ENCODE results near the gene TSPAN33.

Gene TSPAN33

DNA sequence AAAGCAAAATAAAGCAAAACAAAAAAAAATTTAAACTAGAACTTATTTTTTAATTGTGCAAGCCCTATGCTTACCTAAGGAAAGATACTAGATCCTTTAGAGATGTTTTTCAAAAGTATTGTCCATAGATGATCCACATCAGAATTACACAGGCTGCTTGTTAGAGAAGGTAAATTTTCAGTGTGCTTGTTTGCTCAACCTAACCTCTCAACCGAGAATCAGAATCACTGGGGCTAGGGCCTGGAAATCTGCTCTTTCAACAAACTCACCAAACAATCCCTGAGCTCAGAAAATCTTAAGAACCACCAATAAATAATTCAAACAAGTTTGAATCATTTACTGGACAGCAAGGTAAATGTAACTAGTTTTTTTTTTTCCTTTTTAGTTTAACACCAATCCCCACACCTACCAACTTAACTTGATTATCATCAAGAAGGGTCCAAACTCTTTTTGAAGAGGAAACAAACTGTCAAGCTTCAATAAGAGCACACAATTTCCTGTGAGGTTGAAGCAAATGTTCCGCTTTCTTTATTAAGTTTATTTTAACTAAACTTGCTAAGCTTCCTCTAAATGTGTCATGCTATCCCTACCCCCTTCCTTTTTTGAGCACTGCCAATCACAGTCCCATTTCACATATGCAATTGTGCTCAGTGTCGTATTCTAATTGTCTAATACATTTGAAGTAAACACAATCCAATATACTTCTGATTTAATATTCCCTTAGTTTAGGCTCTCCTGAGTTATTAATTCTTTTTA lies 7.4 kb upstream of the TSPAN33 start:
- no peak for DNase-seq

- DNase-seq, result no peak
These were observed 798 bp upstream of the TSPAN33 start for GRCh38 chr7:129143724-129144094.

DNA sequence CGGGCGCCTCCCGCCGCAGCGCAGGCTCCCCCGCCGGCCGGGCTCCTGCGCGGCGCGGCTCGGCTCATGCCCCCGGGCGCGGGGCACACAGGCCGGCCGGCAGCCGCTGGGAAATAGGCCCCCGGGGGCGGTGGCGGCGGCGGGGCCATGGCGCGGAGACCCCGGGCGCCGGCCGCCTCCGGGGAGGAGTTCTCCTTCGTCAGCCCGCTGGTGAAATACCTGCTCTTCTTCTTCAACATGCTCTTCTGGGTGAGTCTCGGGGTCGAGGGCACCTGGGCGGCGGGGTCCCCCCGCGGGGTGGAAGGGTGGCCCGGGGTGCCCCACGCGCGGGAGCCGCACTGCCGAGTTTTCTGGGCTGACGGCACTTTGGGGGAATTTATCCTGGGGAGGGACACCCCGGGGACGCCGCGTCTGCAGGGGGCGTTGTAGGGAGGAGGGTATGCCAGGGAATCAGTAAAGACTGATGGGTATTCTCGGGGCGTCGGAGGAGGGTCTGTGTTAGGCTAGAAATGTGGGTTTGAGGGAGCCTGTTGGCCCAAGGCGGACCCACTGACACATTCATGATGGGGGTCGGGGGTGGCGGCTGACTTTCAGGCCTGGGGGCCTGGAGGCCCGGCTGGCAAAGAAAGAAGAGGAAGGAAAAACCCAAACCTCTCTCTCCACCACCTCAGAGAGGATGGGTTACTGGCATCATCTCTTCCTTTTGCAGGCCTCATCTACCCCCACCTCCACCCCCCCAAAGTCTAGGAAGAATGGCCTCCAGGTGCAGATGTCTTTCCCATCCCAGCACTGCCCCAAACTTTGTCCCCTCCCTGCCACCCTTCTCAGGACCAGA lies 544 bp downstream of the TSPAN33 start:
- DNase-seq, result no peak

DNA sequence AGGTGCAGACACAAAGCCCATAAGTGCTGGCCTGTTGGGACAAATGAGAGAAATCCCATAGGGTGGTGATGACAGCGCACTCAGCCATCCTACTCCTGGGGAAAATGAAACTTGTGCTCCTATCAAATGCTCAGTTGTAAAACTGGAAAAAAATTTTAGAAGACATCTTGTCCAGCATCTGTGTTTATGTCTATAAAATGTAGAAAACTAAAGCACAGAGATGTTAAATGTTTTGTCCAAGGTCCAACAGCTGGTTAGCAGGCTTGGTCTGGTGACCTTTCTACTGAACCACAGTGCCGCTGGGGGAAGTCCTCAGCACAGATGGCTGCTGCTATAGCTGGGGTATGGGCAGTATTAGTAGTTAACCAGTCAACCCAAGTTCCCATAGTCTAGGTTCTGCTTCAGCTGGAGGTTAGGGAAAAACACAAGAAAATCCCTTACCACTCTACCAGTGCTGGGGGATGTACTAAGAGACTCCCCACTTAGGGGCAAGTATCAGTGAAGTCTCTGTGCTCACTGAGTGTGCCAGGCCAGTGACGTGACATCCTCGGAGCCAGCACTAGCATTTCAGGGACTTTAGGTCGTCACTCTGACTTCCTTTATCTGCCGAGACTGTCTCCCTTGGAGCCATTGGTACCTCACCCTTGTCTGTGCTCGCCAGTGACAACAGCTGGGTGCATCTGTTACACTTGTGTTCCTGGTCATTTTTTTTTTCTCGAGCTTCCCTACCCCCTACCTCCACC lies 1.9 kb downstream of the TSPAN33 start:
- no peak for DNase-seq

GRCh38 chr7:129147731-129148130 lies 3.2 kb downstream of the TSPAN33 start:
- no peak for DNase-seq

DNA sequence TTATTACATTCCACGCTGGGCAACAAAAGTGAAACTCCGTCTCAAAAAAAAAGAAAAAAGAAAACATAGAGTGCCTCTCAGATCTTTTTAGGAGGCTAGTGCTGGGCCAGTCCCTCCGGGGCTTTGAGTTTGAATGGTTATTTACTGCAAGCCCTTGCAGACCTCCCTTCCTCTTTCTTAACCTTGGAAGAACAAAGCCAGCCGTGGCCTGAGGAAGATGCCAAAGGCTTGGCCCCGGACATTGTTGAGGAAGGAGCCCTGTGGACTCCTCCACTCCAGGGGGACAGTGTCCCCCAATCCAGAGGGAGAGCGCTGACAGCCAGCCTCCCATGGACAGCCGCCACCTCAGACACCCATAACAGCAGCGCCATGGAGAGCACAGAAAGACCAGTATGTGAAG lies 5.0 kb downstream of the TSPAN33 start:
- DNase-seq, result no peak

- no peak for DNase-seq
These were observed 5.9 kb downstream of the TSPAN33 start for GRCh38 chr7:129150199-129150996.

DNA sequence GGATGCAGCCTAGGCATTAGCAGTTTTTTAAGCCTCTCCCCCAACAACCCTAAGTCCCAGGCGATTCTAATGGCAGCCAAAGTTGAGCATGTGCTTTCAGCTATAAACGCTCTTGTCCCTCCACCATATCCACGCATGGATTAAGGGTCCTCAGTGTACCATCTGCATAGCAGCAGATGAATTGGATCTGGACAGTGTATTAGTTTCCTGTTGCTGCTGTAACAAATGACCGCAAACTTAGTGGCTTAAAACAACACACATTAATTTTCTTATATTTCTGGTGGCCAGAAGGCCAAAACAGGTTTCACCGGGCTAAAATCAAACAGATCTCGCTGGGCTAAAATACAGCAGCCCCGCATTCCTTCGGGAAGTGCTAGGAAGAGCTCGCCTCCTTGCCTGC lies 13.1 kb downstream of the TSPAN33 start:
- DNase-seq, result no peak

GRCh38 chr7:129159539-129159938 lies 15.0 kb downstream of the TSPAN33 start:
- DNase-seq, result no peak

GRCh38 chr7:129160161-129160905 lies 15.8 kb downstream of the TSPAN33 start:
- DNase-seq, result no peak

- DNase-seq, result no peak
These were observed 17.2 kb downstream of the TSPAN33 start for GRCh38 chr7:129161524-129162225.

DNA sequence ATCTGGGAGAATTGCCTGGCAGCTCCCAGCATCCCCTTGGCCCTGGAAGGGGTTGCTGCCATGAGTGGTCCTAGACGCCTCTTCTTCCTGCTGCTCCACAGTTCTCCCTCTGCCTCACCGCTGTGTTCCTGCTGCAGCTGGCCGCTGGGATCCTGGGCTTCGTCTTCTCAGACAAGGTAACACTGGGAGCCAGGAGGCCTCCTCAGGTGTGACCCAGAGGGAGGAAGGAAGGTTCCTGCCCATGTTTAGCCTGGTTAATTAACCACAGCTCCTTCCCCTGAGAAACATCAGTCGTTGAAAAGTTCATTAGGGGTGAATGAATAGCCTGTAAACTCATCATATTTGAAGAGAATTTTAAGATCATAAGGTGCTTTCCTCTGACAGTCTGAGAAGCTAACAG lies 18.2 kb downstream of the TSPAN33 start:
- no peak for DNase-seq

- DNase-seq, result peak; percentile 6
These were observed 19.5 kb downstream of the TSPAN33 start for GRCh38 chr7:129163875-129164544.

GRCh38 chr7:129166745-129167144 lies 22.2 kb downstream of the TSPAN33 start:
- no peak for DNase-seq

DNA sequence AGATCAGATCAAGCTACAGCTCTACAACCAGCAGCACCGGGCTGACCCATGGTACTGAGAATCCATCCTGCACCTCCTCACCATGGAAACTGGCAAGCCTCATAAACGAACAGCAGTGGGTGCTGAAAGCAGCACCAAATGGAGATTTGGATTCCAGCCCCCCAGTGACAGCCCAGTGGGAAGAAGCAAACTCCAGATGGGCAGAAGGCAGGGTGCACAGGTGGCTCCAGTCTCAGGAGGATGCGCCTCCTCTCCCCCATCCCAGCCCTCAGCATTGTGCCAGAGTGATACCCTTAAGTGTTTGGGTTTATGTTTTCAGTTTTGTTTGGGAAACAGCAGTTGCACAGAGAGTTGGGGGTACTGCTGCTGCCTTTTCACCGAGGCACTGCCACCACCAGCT lies 23.3 kb downstream of the TSPAN33 start:
- DNase-seq, result no peak

DNA sequence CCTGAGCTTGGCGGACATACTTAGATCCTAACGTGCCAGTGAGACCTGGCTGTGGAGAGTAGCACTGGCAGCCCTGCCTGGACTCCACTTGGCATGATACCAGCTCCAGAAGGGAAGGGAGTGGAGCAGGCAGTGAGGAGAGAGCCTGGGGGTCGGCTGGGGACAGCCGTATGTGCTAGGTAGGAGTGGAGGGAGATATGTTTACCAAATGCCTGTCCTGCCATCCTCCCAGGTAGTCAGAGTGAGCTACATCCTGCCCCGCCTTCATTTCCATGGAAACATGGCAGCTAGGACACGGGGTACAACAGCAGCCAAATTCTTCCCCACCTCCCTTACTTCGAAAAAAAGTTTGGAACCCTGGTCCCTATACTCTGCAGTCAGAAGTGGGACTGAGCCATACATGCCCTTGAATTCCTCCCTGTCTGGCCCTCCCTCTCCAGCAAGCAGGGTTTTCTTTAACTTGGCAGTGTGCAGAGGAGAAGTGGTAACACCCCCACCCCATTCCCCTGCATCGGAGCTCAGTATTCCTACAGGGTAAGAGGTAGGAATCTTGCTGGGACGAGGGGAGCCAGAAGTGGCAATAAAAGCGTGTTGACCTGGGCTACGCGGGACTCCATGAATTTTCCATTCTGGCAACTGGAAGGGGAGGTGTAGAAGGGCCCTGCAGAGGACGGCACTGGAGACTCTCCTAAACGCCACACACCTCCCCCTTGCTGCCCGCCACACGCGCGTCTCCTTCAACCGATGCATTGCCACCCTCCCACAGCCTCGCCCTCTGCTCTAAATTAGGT lies 23.9 kb downstream of the TSPAN33 start:
- DNase-seq, result no peak

DNA sequence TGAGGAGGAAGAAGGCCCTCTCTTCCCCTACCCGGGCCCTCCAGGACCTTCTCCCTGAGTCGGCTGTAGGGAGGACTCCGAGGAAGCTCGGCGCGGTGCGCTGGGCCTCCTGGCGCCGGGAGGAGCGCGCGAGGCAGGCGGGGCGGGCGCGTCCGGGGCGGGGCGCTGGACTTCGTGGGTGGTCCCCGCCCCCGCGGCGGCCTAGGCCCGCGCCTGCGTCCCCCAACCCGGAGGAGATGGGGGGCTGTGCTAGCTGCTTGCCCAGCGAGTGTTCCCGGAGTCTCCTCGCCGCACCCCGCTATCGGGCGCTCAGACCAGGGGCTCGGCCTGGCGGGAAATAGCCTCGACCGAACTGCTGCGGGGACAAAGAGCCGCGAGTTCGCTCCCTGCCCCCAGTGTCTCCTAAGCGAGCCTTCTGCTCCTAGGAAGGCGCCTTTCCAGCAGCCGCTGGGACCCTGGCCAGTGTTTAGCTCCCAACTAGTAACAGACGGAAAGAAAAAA lies 24.7 kb downstream of the TSPAN33 start:
- DNase-seq, result no peak

GRCh38 chr7:129169686-129170440 lies 25.4 kb downstream of the TSPAN33 start:
- DNase-seq, result no peak

- DNase-seq, result no peak
These were observed 26.0 kb downstream of the TSPAN33 start for GRCh38 chr7:129170441-129171021.
